ENCODE results near the gene FLVCR2. TPM values are rescaled to one million over a fixed set of nuclear protein-coding genes. Genes with fewer than 3 reads are reported as not detected.

The FLVCR2 gene
- 13.3 to 15.7 TPM (median 14.8 TPM) in 5 replicates for total RNA-seq (2022; extraction: Qiagen RNA extraction)

GRCh38 chr14:75578102-75578785 is at the start of gene FLVCR2:
TSS of gene FLVCR2 (plus strand) at chr14:75578620. CDS start at chr14:75578973, 353 bp downstream.

GRCh38 chr14:75660630-75661498 is 82.4 kb downstream of the FLVCR2 start, which contains the start of the genes ERG28 and TTLL5:
TSS of gene ERG28 (minus strand) at chr14:75660876. CDS start at chr14:75657502, 3,374 bp downstream.
TSS of gene TTLL5 (plus strand) at chr14:75661246. CDS start at chr14:75663150, 1,904 bp downstream.

Other genes with a start within 250 kb of the FLVCR2 start
- 21.5 to 34.6 TPM (median 33.3 TPM) in 5 replicates for gene JDP2, start 150.6 kb upstream of the FLVCR2 start, total RNA-seq (2022; extraction: Qiagen RNA extraction)
- gene BATF, start 56.2 kb upstream of the FLVCR2 start, total RNA-seq (2022; extraction: Qiagen RNA extraction), result not detected in 5 replicates
- 13.5 to 15.6 TPM (median 15.1 TPM) in 5 replicates for gene ERG28, start 82.3 kb downstream of the FLVCR2 start, total RNA-seq (2022; extraction: Qiagen RNA extraction)
- 10.3 to 15.7 TPM (median 14.6 TPM) in 5 replicates for gene TTLL5, start 82.6 kb downstream of the FLVCR2 start, total RNA-seq (2022; extraction: Qiagen RNA extraction)

Data from A549 treated with dexamethasone at 1 μM for 4 hours (cell line).